Chondrocyte (in vitro differentiated cells): Measurements from ENCODE around the gene NEDD4L. TPM values are rescaled to one million over a fixed set of nuclear protein-coding genes. Genes with fewer than 3 reads are reported as not detected.
A peak's percentile ranks its signal among the peaks of the same experiment; 100 is the strongest.

Experiments
- DNase-seq: peaks from one replicate; pipeline ENCODE4 v3.0.0; 2021; ENCODE audit warnings: mixed read lengths, low spot score
- H3K27ac Mint-ChIP-seq: one replicate; pipeline ENCODE4 v1.8.0; 2021; ENCODE audit warnings: mild to moderate bottlenecking, moderate library complexity, mixed read lengths; ENCODE audit not compliant: unreplicated experiment
- H3K27me3 Mint-ChIP-seq: 2 replicates; pipeline ENCODE4 v1.8.0; 2021; ENCODE audit warnings: low read depth, mixed read lengths
- H3K36me3 Mint-ChIP-seq: 2 replicates; pipeline ENCODE4 v1.8.0; 2021; ENCODE audit warnings: low read depth, mixed read lengths
- H3K4me1 Mint-ChIP-seq: 2 replicates; pipeline ENCODE4 v1.8.0; 2021; ENCODE audit warnings: low read depth, mild to moderate bottlenecking, mixed read lengths
- H3K4me3 Mint-ChIP-seq: one replicate; pipeline ENCODE4 v1.8.0; 2021; ENCODE audit warnings: mild to moderate bottlenecking, moderate library complexity, mixed read lengths; ENCODE audit not compliant: unreplicated experiment
- H3K9me3 Mint-ChIP-seq: 2 replicates; pipeline ENCODE4 v1.8.0; 2021; ENCODE audit warnings: low read depth, mixed read lengths
- total RNA-seq: library from RNA; stranded (reverse); gene quantifications from 3 replicates; pipeline ENCODE4 v1.2.1, GENCODE V29; 2021
- TF ChIP-seq, protein P1 (sequence below): fragments of 200-600 bp; sonication (generic); IDR thresholded peaks from 2 replicates; pipeline ENCODE4 v1.5.0; 2021; ENCODE audit warnings: antibody characterized with exemption, mild to moderate bottlenecking, moderate library complexity

Gene NEDD4L
- total RNA-seq, 1 donor from 2014 or later, result 25.8 TPM

DNA sequence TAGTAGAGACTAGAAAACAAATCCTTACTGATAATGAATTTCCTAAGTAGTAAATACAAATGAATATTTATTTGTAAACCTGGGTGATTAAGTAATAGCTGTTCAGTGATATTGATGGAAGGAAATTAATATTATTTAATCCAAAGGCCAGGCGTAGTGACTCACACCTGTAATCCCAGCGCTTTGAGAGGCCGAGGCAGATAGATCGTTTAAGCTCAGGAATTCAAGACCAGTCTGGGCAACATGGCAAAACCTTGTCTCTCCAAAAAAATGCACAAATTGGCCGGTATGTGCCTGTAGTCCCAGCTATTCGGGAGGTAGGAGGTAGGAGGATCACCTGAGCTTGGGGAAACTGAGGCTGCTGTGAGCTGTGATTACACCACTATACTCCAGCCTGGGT, 228.2 kb downstream of the NEDD4L start:
- H3K27ac Mint-ChIP-seq, result no peak overlapping the region
- DNase-seq, result no peak
- H3K4me3 Mint-ChIP-seq, result no peak overlapping the region
- peaks cover 45% of the 10 kb centered on the region for H3K4me1 Mint-ChIP-seq
- H3K27me3 Mint-ChIP-seq, result no peaks in the 10 kb centered on the region
- H3K36me3 Mint-ChIP-seq, result no peaks in the 10 kb centered on the region
- TF ChIP-seq, protein P1, sequence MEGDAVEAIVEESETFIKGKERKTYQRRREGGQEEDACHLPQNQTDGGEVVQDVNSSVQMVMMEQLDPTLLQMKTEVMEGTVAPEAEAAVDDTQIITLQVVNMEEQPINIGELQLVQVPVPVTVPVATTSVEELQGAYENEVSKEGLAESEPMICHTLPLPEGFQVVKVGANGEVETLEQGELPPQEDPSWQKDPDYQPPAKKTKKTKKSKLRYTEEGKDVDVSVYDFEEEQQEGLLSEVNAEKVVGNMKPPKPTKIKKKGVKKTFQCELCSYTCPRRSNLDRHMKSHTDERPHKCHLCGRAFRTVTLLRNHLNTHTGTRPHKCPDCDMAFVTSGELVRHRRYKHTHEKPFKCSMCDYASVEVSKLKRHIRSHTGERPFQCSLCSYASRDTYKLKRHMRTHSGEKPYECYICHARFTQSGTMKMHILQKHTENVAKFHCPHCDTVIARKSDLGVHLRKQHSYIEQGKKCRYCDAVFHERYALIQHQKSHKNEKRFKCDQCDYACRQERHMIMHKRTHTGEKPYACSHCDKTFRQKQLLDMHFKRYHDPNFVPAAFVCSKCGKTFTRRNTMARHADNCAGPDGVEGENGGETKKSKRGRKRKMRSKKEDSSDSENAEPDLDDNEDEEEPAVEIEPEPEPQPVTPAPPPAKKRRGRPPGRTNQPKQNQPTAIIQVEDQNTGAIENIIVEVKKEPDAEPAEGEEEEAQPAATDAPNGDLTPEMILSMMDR, result no peak
- H3K9me3 Mint-ChIP-seq, result no peaks in the 10 kb centered on the region

- Mint-ChIP-seq H3K9me3 (no peaks in the 10 kb centered on the region), H3K4me3 (no peak overlapping the region), H3K36me3 (no peaks in the 10 kb centered on the region), H3K27me3 (no peaks in the 10 kb centered on the region), H3K4me1 (peaks cover 38% of the 10 kb centered on the region), H3K27ac (peak overlapping the region; percentile 89)
- TF ChIP-seq, protein P1, result no peak
- DNase-seq, result no peak
Measured at GRCh38 chr18:58272779-58273435, 228.9 kb downstream of the NEDD4L start.

- Mint-ChIP-seq H3K4me1 (peaks cover 15% of the 10 kb centered on the region), H3K9me3 (no peaks in the 10 kb centered on the region), H3K27ac (no peak overlapping the region), H3K36me3 (no peaks in the 10 kb centered on the region), H3K27me3 (no peaks in the 10 kb centered on the region), H3K4me3 (no peak overlapping the region)
- TF ChIP-seq, protein P1, result no peak
- no peak for DNase-seq
Measured at GRCh38 chr18:58275176-58275575, 231.2 kb downstream of the NEDD4L start.

- H3K36me3 Mint-ChIP-seq, result no peaks in the 10 kb centered on the region
- H3K4me3 Mint-ChIP-seq, result no peak overlapping the region
- no peaks in the 10 kb centered on the region for H3K27me3 Mint-ChIP-seq
- no peaks in the 10 kb centered on the region for H3K9me3 Mint-ChIP-seq
- H3K27ac Mint-ChIP-seq, result no peak overlapping the region
- no peak for DNase-seq
- H3K4me1 Mint-ChIP-seq, result peaks cover 11% of the 10 kb centered on the region
- TF ChIP-seq, protein P1, result no peak
Measured at GRCh38 chr18:58276789-58277739, 233.0 kb downstream of the NEDD4L start.

- Mint-ChIP-seq H3K4me3 (no peak overlapping the region), H3K9me3 (no peaks in the 10 kb centered on the region), H3K27me3 (no peaks in the 10 kb centered on the region), H3K27ac (no peak overlapping the region), H3K4me1 (no peaks in the 10 kb centered on the region), H3K36me3 (no peaks in the 10 kb centered on the region)
- DNase-seq, result no peak
- TF ChIP-seq, protein P1, result no peak
Measured at GRCh38 chr18:58279504-58280175, 235.6 kb downstream of the NEDD4L start.
